Measurements from ENCODE around the gene PDE2A.

- TF ChIP-seq CTCF (IDR thresholded peaks at IDR 0.05 in 4 of 5, conservative IDR thresholded peaks at IDR 0.05 in 1 of 5) (no peak), POLR2A (IDR thresholded peaks at IDR 0.05) (no peak)
These were observed 51.2 kb downstream of the PDE2A start for GRCh38 chr11:72623052-72623451.

Measured in gastrocnemius medialis (tissue), 4 donors.